ENCODE data around the gene ZNF24.
A peak's percentile ranks its signal among the peaks of the same experiment; 100 is the strongest.

ZNF24 gene

DNA sequence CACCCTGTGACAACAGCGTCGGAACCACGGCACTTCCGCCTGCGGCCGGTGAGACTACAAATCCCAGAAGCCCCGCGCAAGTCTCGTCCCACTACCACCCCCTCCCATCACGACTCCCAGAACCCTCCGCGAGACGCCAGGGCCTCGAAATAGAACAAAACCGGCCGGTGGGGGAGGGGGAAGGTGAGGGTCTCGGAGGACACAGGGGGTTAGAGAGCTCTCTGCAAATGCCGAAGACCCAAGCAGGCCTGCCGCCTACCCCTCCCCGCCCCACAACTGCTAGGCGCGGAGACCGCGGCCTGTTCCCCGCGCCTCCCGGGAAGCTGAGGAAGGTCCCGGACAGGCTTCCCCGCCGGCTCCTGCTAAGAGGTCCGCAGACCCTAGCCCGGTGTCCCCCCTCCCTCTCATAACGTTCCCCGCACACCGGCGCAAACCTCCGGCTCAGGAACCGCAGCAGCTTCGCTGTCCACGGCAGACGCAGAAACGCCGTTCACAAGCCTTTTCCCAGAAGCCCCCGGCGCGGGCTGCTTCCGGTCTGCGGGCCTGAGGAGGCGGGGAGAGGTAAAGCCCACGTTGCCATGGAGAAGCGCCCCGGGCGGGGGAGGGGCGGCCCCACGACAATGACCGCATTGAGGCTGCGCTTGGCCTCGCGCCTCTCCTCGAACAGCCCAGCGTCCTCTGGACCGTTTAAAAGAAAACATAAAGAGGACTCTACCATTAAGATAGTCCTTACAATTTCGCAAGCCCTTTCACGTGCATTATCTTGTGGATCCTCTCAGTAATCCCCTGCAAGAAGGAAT is at the start of gene ZNF24:
Gene ZNF24, minus strand, starts transcription at position 485 of the 800 bp plus-strand sequence. CDS start 3,770 bp downstream, outside the sequence.
- DNase-seq (ENCODE audit: low read depth): peak; percentile 91

DNA sequence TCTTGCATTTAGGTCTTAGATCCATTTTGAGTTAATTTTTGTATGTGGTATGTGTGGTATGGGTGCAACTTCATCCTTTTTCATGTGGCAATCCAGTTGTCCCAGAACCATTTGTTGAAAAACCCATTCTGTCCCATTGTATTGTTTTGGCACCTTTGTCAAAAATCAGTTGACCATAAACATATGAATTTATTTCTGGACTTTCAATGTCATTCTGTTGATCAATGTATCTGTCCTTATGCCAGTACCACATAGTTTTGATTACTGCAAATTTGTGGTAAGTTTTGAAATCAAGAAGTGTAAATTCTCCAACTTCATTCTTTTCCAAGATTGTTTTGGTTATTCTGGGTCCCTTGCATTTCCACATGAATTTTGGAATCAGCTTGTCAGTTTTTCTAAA is 49.5 kb upstream of the ZNF24 start:
- DNase-seq (ENCODE audit: low read depth): no peak

DNA sequence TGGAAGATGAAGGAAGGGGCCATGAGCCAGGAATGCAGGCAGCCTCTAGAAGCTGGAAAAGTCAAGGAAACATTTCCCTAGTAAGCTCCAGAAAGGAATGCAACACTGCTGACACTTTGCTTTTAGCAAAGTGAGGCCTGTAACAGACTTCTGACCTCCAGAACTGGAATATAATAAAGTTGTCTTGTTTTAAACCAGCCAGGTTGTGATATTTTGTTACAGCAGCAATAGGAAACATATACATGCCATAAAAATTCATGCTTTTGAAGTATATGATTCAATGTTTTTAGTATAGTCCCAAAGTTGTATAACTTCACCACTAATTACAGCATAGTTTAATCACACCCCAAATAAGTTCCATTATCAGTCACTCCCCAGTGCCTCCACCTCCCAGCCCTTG is 48.2 kb upstream of the ZNF24 start:
- DNase-seq (ENCODE audit: low read depth): no peak

DNA sequence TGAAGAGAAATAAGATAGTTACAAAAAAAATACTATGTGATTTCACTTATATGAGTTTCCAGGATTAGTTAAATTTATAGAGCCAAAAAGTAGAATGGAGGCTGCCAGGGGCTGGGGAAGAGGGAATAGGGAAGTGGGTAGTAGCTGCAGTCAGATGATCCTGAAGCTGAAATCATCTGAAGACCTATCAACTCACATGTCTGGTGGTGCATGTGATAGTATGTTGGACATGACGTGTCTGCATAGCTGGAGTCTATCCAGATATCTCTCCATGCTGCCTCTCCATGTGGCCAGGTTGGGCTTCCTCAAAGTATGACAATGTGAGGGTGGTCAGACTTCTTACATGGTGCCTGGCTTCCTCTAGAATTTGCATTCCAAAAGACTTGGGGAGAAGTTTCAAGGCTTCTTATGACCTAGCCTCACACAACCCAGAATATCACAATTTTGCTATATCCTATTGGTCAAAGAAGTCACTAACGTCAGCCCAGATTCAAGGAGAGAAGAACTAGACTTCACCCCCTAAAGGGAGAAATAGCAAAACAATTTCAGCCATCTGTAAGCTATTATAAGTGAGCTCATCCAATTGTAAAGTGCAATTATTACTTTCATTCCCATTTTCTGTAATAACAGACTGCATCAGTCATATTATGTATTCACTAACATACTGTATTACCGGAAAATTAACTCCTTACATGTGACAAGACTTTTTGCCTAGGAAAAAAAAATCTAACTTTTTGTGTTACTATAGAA is 46.9 kb upstream of the ZNF24 start:
- no peak for DNase-seq (ENCODE audit: low read depth)

DNA sequence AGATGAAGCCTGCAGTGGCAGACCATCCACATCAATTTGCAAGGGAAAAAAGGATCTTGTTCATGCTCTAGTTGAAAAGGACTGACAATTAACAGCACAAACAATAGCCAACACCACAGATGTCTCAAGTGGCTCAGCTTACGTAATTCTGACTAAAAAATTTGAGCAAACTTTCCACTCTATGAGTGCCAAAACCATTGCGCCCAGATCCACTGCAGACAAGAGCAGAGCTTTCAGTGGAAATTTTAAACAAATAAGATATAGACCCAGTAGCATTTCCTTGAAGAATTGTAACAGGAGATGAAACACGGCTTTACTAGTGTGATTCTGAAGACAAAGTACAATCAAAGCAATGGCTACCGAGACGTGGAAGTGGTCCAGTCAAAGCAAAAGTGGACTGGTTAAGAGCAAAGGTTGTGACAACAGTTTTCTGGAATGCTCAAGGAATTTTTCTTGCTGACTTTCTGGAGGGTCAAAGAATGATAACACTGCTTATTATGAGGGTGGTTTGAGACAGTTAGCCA is 44.9 kb upstream of the ZNF24 start:
- no peak for DNase-seq (ENCODE audit: low read depth)

DNA sequence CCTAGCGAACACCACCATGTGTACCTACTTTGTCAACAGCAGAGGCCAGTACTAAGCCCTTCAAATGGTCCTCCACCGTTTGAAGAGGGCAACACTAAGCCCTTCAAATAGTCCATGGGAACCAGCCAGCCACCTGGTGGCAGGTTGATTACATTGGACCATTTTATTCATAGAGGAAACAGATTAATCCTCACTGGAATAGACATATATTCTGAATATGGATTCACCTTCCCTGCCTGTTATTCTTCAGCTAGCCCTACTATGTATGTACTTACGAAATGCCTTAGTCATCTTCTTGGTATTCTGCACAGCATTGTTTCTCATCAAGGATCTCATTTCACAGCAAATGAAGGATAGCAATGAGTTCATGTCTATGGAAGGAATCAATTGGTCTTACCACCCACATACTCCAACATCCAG is 42.9 kb upstream of the ZNF24 start:
- no peak for DNase-seq (ENCODE audit: low read depth)

DNA sequence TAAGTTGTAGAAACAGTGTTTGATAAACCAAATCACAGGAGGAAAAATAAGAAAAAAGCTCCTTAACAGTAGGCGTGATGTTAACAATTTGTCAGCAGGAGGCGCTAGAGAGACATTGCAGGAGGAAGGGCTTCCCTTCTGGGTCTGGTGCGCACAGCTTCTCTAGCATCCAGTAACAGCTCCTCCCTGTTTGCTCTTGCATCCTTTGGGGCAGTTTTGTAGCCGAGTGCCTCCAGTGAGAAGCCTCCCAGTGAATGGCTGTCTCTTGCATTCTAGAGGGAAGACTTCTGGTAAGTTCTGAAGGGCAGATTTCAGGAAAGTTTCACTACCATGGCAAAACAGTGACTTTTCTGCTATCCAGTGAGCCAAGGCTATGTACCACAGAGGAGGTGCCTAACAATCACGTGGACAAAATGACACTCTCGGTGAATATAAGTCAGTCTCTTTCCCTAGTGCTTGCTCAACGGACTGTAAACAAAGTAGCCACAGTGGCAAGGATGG is 42.4 kb upstream of the ZNF24 start:
- DNase-seq (ENCODE audit: low read depth): peak; percentile 36

DNA sequence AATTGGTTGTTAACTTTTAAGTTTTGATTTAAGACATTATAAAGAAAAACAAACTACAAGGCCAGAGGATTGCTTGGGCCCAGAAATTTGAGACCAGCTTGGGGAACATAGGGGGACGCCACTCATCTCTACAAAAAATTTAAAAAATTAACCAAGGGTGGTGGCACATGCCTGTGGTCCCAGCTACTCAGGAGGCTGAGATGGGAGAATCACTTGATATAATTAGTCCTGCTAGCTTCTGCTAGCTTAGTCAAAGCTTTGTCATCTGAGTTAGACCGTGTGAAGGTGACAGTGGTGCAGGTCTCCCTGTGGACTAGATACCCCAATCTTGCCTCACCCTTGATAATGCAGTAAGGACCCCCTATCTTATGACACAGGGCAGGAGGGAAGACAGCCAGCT is 38.9 kb upstream of the ZNF24 start:
- DNase-seq (ENCODE audit: low read depth): no peak

DNA sequence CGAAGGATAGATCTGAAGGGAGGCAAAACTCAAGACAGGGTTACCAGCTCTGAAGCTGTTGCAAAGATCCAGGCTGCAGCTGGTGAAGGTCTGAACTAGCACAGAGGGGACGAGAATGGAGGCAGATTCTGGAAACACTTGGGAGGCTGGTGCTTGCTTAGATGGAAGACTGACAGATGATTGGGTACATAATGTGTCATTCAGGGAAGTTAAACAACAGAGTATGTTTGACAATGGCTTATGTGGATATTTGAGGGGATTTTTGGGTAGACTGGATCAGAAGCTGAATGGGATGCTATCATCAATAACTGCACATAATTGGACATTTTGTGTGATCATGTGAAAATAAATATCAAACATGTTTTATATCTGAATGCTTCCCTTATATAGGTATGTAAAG is 35.2 kb upstream of the ZNF24 start:
- DNase-seq (ENCODE audit: low read depth): no peak

DNA sequence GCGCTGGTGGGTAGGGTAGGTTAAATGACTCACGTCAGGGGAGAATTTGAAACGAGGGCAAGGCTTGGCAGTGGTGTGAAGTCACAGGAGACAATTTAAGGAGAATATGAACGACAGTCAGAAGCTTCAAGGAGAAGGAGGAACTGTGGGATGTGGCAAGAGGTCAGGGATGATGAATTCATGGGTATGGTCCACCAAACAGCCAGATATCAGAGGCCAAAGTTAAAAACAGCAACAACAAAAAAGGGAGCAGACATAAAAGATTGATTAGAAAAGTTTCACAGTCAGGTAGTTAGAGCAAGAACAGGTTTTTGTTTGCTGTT is 34.3 kb upstream of the ZNF24 start:
- no peak for DNase-seq (ENCODE audit: low read depth)

DNA sequence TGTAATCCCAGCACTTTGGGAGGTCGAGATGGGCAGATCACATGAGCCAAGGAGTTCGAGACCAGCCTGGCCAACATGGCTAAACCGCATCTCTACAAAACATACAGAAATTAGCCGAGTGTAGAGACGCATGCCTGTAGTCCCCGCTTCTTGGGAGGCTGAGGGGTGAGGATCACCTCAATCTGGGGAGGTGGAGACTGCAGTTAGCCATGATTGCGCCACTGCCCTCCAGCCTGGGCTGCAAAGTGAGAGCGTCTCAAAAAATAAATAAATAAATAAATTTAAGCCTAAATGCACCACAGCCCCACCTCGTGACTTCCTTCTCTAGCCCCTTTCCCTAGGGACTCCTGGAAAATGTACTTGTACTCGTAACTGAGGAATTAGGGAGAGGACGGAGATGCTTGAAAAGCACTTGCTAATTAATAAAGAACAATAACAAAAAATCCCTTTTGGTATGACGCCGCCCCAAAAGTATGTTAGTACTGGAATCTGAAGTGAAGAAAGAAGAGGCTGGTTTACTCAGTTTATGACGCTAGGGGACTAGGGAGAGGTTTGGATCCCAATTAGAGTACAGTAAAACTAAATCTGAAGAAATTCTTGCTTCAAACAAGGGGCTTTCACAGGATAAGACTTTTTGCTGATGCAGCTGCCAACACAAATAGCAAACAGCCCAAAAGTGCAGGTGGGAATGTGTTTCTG is 33.8 kb upstream of the ZNF24 start:
- no peak for DNase-seq (ENCODE audit: low read depth)

DNA sequence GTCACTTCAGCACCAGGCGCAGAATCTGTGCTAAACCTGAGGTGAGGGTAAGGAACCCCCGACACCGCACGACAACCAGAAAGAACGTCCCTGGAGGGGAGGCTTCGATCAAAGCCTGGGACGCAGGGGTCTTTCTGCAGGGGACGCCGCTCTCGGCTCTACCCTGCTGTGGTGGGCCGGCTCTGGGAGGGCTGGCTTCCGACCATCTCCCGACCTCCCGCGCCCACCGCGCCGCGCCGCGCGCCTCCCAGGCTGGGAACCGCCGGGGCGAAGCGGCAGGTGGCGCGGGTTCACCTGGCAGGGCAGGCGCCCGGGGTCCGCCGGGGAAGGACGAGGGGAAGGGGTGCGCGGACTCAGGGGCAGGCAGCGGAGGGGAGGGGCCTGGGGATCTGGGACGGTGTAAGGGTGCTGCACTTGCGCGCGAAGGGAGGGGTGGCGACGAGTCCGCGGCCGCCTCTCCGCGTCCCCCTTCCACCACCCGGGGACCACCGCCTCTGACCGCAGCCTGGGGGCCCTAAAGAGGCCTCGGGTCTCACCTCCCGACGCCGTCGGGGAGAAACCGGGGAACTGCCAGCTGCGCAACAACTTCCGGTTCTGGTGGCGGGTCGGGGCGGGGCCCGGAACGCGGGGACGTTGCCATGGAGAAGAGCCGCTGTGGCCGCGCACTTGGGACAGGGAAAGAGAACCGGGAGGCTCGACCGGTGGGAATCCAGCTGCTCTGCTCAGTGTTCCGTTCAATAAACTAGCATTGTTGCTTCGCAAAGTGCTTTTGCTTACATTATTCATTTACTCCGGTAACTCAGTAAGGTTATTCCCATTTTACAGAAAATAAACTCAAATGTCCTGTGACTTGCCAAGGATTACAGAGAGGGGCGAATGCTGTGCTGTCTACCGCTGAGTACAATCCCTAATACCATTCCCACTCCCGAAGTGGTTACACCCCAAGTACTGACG is 32.8 kb upstream of the ZNF24 start, which contains the start of gene ZNF396:
Gene ZNF396, minus strand, starts transcription at position 596 of the 954 bp plus-strand sequence. CDS start 3,045 bp downstream, outside the sequence.
- peak; percentile 54 for DNase-seq (ENCODE audit: low read depth)

DNA sequence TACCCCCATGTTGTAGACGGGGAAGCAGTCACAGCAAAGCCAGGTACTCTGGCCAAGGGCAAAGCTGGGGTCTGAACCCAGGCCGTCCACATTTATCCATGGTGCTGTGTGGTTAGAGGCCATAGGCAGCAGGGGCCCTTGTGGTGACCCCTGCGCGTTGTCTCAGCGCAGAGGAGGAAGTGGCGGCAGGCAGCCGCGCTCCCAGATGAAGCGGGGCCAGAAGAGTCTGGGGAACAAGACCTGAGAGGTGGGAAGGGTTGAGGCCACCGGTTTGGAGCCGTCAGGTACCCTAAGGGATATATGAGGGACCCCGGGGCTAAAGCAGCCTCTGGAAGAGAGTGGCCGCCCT is 32.1 kb upstream of the ZNF24 start:
- peak; percentile 9 for DNase-seq (ENCODE audit: low read depth)

DNA sequence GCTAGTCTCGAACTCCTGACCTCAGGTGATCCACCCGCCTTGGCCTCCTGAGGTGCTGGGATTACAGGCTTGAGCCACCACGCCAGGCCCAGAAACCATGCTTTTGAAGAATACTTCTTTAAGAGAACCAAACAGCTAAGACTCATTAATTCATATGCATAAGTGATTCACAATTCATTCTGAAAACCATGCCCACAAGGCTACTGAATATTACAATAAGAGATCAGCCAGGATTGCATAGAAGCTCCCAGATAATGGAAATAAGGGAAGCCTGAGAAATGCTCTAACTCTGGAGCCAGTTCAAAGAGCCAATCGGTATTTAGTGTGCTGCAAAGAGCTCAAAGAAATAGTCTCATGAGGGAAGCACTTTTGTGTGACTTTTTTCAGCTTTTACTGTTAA is 30.5 kb upstream of the ZNF24 start:
- no peak for DNase-seq (ENCODE audit: low read depth)

DNA sequence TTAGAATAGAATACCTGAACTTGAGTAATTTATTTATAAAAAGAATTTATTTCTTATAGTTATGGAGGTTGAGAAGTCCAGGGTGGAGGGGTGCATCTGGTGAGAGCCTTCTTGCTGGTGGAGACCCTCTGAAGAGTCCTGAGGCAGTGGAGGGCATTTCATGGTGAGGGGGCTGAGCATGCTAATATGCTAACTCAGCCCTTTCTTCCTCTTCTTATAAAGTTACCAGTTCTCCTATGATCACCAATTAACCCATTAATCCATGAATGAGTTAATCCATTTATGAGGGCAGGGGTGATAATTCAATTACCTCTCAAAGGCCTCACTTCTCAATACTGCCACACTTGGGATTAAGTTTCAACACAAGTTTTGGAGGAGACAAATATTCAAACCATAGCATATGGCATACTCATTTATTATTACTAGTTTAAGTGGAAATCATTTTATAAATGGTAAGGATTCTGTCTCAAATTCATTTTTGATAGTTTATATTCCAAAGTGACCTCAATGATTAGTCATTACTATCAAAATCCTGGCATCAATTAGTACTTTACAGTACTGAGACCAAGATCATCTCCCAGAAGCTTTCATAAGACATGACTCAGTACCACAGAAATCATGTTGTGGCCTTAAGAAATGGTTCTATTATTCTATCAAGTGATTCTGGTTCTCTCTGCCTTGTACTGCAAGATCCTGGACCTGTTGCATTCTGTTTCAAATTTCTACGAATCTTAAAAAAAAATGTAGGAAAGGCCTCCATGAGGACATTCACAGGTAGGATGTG is 27.4 kb upstream of the ZNF24 start:
- no peak for DNase-seq (ENCODE audit: low read depth)

DNA sequence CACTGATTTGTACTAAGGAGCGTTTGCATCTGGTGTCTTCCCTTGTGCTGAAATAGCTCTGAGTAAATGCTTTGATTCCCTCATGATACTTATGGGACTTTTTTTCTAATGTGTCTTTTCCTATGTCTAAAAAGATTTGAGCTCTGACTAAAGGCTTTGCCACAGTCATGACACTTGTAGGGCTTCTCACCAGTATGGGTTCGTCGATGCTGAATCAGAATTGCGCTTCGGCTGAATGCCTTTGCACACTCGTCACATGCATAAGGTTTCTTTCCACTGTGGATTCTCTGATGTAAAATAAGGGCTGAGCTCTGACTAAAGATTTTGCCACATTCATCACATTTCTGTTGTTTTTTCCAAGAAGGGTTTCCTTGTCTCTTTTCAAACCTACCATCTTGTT is 24.9 kb upstream of the ZNF24 start:
- DNase-seq (ENCODE audit: low read depth): no peak

DNA sequence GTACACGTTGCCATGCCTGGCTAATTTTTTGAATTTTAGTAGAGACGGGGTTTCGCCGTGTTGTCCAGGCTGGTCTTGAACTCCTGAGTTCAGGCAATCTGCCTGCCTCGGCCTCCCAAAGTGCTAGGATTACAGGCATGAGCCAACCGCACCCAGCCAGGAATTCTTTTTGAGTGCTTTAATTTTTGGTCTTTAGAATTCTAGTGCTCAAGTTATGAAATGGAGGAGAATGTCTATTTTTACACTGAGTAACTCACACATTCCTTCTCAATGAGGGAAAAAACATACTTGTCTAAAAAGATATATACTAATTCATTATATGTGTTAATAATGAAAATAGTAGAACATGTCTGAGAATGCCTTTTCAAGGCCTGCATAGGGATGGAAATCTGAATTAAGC is 24.4 kb upstream of the ZNF24 start:
- DNase-seq (ENCODE audit: low read depth): no peak

DNA sequence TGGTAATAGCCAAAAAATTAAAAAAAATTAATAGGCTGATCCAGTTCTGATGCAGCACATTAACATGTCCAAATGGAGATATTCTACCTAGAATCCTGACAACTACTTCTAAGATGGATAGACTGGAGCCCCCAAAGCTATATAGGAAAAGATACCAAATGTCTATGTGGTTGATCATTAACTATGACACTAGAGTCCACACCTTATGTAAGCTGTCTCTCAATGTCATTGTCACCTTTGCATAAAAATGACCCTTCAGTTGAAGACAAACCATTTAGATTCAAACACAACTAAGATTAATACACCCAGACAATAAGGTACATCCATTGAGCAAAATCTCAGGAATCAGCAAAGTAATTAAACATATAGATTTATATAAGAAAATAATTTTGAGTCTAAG is 18.3 kb upstream of the ZNF24 start:
- DNase-seq (ENCODE audit: low read depth): no peak

DNA sequence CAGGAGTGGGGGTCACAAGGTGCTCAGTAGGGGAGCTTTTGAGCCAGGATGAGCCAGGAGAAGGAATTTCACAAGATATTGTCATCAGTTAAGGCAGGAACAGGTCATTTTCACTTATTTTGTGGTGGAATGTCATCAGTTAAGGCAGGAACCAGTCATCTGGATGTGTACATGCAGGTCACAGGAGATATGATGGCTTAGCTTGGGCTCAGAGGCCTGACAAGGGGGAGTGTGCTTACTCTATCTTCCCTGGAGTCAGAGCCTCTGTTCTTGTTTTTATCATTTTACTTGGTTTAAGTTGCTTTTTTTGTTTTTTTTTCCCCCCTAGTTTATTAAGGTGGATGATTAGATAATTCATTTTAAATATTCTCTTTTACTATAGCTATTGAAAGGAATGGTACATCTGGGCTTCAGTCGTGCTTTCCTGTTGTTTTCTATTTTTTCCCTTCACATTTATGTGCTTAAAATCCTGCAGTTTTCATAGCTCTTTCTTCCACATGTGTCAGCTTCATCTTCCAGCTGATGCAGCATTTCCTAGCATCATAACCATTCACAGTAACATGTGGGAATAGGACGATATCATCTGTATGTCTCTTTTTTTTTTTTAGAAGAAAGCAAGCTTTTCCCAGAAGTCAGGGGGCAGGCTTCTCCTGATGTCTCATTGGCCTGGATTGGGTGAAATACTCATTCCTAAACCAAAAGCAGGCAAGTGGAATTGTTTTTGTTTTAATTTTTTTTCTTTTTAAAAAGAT is 17.5 kb upstream of the ZNF24 start:
- no peak for DNase-seq (ENCODE audit: low read depth)

DNA sequence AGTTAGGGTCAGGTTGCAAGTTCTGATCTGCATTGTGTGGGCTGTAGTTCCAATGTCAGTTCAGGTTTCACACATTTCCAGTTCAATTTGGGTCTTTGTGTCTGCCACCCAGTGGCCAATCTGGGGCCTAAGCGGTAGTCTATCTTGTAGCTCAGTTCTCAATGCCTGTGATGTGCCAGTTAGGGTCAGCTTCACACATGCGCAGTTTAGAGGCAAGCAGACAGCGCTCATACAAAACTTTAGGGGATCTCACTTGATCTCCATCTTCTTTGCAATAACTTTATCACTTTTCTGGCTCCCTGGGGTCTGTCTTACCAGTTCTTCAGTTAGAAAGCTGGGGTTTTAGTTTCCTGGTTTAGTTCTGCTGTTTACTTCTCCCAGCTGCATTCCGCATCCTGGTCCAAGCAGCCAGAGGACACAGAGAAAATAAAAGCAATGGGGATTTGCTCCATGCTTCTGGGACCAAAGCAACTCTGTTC is 11.0 kb upstream of the ZNF24 start:
- DNase-seq (ENCODE audit: low read depth): peak; percentile 33

All from activated T-cell treated with anti-CD3 and anti-CD28 coated beads for 48 hours (primary cell).